ENCODE measurements around the gene KIDINS220.

KIDINS220 gene

GRCh38 chr2:8803658-8804379 lies 33.6 kb downstream of the KIDINS220 start:
- DNase-seq = peak in 2 of 5 experiments; percentile 8 to 81

GRCh38 chr2:8802741-8803140 lies 34.7 kb downstream of the KIDINS220 start:
- DNase-seq = no peak

DNA sequence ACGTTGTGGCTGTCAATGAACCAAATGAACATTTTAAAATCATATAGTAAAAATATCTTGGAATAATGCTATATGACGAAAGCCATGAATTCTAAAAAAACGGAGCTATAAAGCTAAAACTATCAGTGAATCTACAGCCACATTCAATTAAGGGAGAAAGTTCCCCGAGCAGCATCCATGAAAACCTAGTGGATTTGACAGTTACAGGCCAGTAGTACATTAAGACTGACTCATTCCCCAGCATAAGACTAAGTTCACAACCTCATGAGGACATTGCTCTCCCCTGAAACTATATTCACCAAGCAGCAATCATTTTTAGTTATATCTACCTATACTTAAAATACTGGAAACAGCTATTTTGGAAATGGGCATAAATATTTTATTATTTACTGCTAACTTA lies 36.6 kb downstream of the KIDINS220 start:
- DNase-seq = no peak

DNA sequence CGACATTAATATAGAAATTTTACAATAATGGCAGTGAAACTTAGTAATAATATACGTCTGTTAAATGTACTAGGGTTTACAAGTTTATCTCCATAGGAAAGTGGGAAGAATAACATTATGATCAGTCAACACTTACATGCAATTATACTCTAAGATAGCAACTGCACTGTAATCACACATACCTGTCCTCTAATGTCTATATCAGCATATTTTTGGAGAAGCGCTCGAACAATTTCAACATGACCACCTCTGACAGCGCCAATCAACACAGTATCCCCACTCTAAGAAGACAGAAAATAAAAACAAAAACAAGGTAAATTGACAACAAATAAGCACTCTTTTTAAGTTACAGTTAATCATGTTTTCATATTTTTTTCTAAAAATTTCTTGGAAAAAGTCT lies 37.2 kb downstream of the KIDINS220 start:
- DNase-seq = no peak

- DNase-seq = no peak
These were observed 38.4 kb downstream of the KIDINS220 start for GRCh38 chr2:8799004-8799403.

- DNase-seq = no peak
These were observed 39.0 kb downstream of the KIDINS220 start for GRCh38 chr2:8798393-8798792.

GRCh38 chr2:8797682-8798081 lies 39.7 kb downstream of the KIDINS220 start:
- no peak for DNase-seq

GRCh38 chr2:8796878-8797550 lies 40.4 kb downstream of the KIDINS220 start:
- peak in 1 of 5 experiments; percentile 59 for DNase-seq

DNA sequence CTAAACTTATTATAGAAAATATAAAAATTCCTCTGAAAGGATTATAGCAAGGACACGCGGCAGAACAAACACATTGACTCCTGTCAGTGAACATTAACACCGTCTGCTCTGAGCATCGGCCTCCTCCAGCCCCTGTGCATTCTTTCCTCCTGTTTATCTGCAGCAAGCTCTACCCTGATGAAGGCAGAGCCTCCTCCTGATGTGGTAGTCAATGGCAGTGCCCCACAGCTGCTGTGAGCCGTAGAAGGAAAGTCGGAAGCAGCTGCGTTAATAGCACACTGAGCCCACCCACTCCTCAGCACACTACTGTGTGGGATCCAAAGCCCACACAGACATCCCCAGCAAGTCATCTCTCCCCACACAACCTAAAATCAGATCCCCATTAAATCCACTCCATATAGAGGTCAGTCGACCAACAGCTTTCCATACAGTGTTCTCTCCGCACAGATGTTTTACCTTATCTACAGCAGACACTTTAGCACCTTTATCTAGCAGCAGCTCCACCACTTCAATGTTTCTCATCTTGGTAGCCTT lies 41.0 kb downstream of the KIDINS220 start:
- no peak for DNase-seq

DNA sequence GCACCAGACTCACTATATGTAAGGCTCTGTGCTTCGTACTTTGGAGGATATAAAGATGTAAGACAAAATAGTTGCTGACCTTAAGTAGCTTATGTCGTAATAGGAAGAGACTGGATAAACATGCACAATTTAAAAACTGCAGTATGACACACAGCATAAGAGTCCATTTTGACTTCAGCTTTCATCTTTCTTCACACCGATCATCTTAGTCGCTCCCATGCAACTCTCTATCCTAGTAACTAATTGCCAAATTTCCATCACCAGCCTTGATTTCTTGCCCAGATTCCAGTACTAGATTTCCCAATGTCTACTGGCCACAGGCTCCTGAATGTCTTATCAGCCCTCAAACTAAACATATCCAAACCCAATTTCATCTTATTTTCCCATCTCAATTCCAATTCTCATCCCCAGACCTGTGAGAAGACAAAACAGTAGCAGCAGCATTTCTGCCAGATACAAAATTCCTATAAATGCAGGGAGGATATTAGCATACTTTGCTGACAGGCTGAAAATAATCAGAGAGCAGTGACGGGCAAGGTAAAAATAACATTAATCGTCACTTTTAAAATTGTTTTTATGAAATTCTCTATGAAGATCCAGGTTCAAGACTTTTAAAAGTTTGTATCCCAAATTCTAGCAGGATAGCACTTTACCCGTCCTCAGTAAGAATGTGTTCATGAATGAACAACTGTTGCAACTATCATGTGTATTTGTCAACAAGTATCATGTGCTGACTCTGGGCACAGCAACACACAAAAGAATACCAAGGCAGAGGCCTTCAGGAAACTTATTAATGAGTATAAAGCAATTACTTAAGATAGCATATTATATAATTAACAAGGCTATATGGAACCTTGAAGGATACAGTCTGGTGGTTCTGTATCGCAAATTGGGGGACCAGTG lies 42.2 kb downstream of the KIDINS220 start:
- DNase-seq = no peak

DNA sequence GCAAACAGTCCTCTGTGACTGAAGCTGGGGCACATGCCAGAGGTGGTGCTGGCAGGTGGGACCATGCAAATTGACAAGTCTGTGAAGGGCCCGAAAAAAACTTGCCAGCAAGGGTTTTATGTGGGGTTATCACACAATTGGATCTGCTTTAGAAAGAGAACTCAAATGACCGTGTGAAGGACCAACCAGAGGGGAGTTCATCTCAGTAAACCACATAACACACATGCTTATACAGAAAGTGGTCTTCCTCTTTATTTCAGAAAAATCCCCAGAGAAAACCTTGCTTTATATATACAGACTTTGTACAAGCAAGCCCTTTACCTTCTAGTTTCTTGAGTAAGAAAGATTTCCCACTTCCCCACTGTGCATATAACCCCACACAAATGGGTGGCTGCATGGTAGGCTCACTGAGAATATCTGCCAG lies 46.7 kb downstream of the KIDINS220 start:
- DNase-seq = no peak

- DNase-seq = no peak
These were observed 51.0 kb downstream of the KIDINS220 start for GRCh38 chr2:8786463-8786862.

GRCh38 chr2:8779795-8780671 lies 57.4 kb downstream of the KIDINS220 start:
- no peak for DNase-seq

DNA sequence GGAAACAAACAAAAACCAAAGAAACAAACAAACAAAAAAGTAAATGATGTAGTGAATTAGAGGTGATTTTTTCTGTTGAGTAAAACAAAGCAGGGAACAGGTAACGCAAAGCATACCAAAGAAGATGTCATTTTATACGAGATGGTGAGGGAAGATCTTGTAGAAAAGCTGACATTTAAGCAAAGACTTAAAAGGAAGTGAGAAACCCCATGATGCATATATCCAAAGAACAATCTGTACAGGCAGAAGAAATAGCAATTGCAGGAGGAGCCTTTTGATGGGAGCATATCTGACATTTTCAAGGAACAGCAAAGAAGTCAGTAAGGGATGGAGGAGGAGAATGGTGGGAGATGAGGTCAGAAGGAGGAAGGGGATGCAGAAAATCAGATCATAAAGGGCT lies 63.0 kb downstream of the KIDINS220 start:
- DNase-seq = no peak

DNA sequence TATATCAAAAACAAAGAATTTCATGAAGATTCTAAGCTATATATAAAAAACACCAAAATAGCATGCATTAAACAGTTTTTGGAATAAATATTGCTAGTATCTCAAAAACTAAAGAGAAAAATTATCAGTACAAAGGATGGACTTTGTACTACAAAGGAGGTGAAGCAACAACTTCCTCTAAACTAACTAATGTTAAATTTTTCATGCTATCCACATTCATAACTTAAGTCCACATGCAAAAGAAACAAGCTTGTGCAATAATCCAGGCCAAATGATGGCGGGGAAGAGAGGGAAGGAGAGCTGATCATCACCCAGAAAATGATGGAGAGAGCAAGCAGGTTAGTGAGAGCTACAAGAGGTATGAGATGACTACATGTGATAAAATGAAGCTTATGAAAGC lies 70.1 kb downstream of the KIDINS220 start:
- DNase-seq = no peak

GRCh38 chr2:8761529-8762164 lies 75.8 kb downstream of the KIDINS220 start:
- DNase-seq = peak in 1 of 5 experiments; percentile 37

DNA sequence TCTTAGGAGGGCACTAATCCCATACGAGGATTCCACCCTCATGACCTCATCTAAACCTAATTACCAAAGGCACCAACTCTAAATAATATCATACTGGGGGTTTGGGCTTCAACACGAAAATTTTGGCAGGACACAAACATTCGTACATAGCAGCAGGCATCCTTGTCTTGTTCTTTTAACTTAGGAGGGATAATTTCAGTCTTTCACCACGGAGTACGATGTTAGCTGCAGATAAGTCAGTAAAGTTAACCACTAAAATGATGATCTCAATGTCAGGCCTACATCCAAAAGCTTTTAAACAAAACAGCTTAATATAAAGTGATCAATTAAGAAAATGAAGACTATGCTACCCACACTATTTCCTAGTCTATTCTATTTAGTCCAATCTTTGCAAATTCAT lies 80.7 kb downstream of the KIDINS220 start:
- DNase-seq = no peak

GRCh38 chr2:8756230-8756629 lies 81.2 kb downstream of the KIDINS220 start:
- DNase-seq = no peak

DNA sequence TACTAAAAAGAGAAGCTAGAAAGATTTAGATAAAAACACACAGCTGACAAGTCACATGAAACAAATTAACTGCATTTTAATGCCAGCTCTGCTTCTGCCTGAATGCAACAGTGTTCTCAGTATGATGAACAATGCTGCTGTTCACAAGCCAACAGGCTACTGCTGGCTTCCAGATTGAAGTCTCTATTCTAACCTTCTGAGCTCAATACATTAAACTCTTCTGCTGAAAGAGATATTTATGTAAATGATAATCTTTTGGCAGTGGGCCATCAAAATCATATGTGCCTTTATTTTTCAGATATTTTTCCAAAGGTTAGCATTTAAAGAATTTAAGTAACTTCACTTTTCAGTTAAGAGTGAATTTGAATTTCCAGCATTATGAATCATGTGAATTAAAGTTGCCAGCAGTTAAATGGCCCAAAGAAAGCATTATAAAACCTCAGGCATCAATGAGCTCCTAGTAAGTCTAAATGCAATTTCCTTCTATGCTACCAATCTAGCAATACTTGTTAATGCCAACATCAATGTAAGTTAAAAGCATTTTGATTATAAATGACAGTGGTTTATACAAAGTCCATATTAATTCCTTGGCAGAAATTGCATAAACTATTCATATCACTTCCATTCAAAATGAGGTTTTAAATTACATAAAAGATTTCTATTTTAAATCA lies 83.2 kb downstream of the KIDINS220 start:
- no peak for DNase-seq

DNA sequence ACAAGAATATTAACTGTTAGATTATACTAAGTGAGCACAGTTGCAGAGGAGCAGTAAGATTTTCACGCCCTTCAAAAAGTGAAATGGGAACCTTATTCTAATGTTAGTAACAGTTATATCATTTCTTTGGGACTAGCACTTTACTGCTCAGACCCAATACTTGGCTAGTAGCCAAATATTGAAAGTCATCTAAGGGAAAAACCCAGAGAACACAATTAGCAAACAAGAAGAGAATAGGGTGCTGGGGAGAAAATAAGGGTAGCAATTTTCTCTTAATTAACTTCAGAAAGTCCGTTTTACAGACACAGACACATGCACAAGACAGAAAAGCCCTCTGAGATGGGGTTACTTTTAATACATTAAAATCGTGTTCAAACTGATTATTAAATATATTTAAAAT lies 83.8 kb downstream of the KIDINS220 start:
- no peak for DNase-seq

GRCh38 chr2:8752385-8752784 lies 85.0 kb downstream of the KIDINS220 start:
- DNase-seq = no peak
